Suprapubic skin (tissue), 3 donors: ENCODE data around the gene SCARB1.

Source experiments
- POLR2AphosphoS5 ChIP-seq, 3 donors: sonication (generic); formaldehyde crosslinking; IDR thresholded peaks; one replicate each; pipeline ENCODE4 v1.6.1; 2017; ENCODE audit warnings: antibody characterized with exemption in 3 of 3
- TF ChIP-seq, protein P1 (sequence below), 2 donors: fragments of 200-600 bp in 1 of 2; fragments of 450-650 bp in 1 of 2; sonication (generic) in 1 of 2; IDR thresholded peaks; one replicate each; pipeline ENCODE4 v1.5.1; 2016 to 2019; ENCODE audit warnings: antibody characterized with exemption in 2 of 2, mild to moderate bottlenecking in 1 of 2, moderate library complexity in 1 of 2

DNA sequence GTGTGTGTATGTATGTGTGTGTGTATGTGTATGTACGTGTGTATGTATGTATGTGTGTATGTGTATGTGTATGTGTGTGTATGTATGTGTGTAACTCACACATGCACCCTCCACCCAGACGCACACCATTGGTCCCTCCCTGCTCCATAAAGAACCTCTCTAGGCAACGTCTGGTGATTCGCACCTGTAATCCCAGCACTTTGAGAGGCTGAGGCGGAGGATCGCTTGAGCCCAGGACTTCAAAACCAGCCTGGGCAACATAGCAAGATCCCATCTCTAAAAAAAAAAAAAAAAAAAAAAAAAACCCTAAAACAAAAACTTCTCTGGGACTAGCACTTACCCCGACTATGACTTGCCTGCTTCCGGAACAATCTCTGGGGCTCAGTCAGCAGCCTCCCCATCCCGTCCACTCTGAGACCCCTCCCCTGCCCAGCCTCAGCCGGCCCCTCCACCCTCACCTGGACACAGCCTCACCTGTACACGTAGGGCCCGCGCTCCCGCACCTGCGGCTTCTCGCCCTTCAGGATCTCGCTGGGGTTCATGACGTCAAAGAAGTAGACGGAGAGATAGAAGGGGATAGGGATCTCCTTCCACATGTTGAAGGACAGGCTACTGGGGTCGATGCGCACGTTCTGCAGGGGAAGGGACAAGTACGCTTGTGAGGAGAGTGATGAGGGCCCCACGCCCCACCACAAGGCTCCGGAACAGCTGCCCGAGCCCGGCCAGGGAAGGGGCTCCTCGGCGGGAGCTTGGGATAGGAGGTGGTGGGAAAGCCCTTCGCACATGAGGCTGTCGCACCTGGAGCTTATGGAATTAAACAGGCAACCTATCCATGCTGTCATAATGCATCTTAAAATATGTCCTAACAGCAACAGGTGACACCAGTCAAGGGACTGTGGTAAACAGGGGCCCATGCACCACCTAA lies 46.3 kb downstream of the SCARB1 start:
- TF ChIP-seq, protein P1, sequence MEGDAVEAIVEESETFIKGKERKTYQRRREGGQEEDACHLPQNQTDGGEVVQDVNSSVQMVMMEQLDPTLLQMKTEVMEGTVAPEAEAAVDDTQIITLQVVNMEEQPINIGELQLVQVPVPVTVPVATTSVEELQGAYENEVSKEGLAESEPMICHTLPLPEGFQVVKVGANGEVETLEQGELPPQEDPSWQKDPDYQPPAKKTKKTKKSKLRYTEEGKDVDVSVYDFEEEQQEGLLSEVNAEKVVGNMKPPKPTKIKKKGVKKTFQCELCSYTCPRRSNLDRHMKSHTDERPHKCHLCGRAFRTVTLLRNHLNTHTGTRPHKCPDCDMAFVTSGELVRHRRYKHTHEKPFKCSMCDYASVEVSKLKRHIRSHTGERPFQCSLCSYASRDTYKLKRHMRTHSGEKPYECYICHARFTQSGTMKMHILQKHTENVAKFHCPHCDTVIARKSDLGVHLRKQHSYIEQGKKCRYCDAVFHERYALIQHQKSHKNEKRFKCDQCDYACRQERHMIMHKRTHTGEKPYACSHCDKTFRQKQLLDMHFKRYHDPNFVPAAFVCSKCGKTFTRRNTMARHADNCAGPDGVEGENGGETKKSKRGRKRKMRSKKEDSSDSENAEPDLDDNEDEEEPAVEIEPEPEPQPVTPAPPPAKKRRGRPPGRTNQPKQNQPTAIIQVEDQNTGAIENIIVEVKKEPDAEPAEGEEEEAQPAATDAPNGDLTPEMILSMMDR (IDR thresholded peaks at IDR 0.05): no peak
- TF ChIP-seq POLR2AphosphoS5 (IDR thresholded peaks at IDR 0.05): no peak
